GM13976 (cell line): Measurements from ENCODE around the gene SLIT1.

Source experiments
- DNase-seq: peaks from one replicate; pipeline ENCODE4 v3.0.0; 2012; ENCODE audit warnings: low spot score
- in situ Hi-C: fragments of 300-500 bp; cut with MboI; formaldehyde crosslinking; loops from one replicate; pipeline ENCODE4 v1.12.0; 2022; ENCODE audit warnings: low sequenced_read_pairs, mixed read lengths, inconsistent platforms; ENCODE audit not compliant: unreplicated experiment
- TF ChIP-seq, protein P1 (sequence below): IDR thresholded peaks from 2 replicates; pipeline ENCODE4 v1.5.1; 2012; ENCODE audit warnings: borderline replicate concordance, mild to moderate bottlenecking; ENCODE audit not compliant: insufficient read depth; ENCODE audit errors: extremely low read depth, missing control alignments, control extremely low read depth

The SLIT1 gene

GRCh38 chr10:97228130-97228774, 42.5 kb upstream of the SLIT1 start:
- no peak for DNase-seq
- in situ Hi-C loops, result no loop called here
- TF ChIP-seq, protein P1, sequence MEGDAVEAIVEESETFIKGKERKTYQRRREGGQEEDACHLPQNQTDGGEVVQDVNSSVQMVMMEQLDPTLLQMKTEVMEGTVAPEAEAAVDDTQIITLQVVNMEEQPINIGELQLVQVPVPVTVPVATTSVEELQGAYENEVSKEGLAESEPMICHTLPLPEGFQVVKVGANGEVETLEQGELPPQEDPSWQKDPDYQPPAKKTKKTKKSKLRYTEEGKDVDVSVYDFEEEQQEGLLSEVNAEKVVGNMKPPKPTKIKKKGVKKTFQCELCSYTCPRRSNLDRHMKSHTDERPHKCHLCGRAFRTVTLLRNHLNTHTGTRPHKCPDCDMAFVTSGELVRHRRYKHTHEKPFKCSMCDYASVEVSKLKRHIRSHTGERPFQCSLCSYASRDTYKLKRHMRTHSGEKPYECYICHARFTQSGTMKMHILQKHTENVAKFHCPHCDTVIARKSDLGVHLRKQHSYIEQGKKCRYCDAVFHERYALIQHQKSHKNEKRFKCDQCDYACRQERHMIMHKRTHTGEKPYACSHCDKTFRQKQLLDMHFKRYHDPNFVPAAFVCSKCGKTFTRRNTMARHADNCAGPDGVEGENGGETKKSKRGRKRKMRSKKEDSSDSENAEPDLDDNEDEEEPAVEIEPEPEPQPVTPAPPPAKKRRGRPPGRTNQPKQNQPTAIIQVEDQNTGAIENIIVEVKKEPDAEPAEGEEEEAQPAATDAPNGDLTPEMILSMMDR, result no peak

DNA sequence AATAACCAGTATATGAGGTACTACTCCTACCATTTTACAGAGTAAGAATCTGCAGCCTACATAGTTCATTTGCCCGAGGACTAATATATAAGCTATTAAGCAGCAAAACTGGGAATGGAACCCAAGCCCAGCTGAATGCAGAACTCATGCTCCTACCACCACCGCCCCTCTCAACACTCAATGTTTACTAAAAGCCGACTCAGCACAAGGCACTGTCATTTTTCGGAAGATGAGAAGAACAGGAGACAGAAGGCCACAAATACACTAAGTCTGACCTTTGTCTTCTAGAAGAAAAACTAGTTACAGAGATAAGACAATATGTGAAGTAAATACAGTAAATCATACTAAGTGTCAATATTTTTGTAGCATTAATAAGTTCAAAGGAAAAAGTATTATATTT, 40.6 kb upstream of the SLIT1 start:
- TF ChIP-seq, protein P1, result no peak
- in situ Hi-C loops, result no loop called here
- no peak for DNase-seq

DNA sequence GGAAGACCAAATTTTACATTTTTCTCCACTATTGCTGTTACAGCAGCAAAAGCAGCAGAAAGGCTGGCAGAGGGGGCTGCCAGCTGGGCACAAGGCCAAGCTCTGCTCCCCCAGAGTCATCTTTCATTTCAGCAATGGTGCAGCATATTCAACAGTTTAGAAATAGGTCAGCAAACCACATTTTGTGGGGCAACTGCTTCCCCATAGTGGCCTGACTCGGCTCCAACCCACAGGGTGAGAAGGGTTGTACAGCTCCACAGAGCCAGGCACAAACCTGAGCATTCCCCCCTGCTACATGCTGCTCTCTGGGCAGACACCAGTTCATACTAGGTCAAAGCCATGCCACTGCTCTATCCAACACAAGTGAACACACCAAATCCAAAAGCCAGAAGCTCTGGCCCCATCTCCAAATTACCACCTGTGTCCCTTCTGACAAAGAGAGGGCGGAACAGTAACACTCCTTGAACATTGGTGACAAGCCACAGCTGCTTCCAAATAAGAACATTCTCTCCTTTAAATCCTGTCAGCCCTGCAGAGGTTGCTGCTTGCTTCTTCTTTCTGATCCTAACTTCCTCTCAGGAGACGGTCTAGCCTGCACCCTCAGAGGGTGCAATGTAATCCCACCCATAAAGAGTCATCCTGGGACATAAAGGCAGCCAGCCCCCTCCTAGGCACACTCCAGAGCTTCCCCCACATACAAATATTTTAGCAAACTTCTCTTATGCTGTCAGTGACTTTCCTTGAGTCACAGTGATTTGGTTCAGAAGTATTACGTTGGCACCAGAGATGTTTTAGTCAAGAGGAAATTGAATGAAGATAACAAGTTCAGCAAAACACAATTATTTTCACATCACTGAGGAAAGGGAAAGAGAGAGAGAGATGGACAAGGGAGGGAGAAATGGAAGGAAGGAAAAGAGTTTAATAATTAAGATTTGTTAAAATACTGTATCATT, 39.0 kb upstream of the SLIT1 start:
- in situ Hi-C loops, result no loop called here
- TF ChIP-seq, protein P1, result no peak

DNA sequence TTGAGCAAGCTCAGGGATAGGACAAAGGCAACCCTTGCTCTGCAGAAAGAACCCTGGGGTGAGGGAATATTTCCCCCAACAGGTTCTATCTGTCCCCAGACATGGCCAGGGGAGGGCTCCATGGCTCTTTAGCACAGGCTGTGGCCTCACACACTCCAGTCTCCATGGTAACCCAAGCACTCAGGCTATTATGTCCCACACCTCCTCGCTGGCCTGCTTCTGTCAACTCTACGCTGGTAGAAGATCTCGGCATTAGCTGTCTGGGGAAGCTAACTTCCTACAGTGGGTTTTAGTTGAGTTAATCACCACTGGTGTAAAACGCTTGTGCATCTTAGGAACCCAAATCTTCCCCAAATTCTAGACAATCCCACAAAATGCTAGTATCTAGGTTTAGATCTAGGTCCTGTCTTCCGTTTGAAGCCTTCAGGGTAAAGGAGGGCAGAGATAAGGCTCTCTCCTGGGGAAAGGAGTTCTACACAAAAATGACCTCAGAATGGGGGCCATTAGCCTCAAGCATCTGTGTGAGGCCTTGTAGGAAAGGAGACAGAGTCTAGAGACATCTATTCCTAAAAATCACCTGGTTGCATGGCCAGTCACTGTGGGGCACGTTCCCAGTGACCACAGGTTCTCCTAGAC, 36.7 kb upstream of the SLIT1 start:
- DNase-seq, result no peak

More for the DNA sequence above, 39.0 kb upstream of the SLIT1 start:
- no peak for DNase-seq

DNA sequence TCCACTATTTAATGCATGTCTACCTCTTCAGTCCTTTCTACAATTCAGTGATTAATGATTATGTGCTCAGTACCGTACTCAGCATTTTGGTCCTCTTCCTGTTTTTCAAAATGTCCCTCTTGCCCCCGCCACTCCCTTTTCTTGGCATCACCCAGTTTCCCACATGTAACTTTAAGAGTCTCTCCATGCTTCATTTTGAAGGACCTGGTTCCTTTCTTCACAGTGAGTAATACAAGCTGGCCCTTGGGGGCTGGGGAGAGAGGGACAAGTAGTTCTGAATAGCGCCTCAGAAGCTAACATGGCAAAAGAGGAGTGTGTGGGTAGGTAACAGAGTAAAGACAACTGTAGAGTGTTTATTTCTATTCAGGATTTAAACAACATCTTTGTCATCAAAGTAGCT, 34.6 kb upstream of the SLIT1 start:
- in situ Hi-C loops, result no loop called here
- TF ChIP-seq, protein P1, result no peak
- no peak for DNase-seq

More for the DNA sequence above, 36.7 kb upstream of the SLIT1 start:
- TF ChIP-seq, protein P1, result no peak
- in situ Hi-C loops, result no loop called here

GRCh38 chr10:97217299-97217698, 31.5 kb upstream of the SLIT1 start:
- TF ChIP-seq, protein P1, result no peak
- in situ Hi-C loops, result no loop called here
- no peak for DNase-seq
